ENCODE data around the gene CYB561D1. TPM values are rescaled to one million over a fixed set of nuclear protein-coding genes. Genes with fewer than 3 reads are reported as not detected.

The CYB561D1 gene
- total and polyA plus RNA-seq, 10 of the 15 experiments (the other 5 are each of a cell fraction or from before 2014, with no cell fraction given): 0.68 to 9.0 (median 3.3) TPM

DNA sequence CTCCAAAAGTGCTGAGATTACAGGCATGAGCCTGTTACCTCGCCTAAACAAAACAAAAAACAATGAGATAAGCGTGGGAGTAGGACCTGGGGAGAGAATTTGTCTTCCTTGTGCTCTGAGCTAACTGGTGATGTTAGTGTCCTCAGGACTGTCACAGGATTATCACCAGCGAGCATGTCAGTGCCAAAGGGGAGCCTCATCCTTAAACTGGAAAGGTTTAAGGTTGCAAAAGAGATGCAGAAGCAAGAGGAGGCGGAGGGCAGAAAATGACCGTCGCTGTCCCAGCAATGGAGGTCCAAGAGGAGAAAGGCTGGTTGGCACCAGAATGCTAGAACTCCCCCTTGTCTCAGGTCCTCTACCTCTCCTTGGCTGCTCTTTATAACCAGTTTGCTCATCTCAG, 23.6 kb upstream of the CYB561D1 start:
- FAIRE-seq: no peak
- H3K79me2 ChIP-seq (ENCODE audit: control insufficient read depth, insufficient read depth, low read length): no peaks in the 10 kb centered on the region
- H2AFZ ChIP-seq (ENCODE audit: control insufficient read depth, low read depth, low read length): no peak overlapping the region
- intact Hi-C loops (cut with micrococcal nuclease; ENCODE audit: unreplicated experiment): no loop called here
- ATAC-seq: no peak
- SMC1A ChIA-PET (ENCODE audit: uncharacterized antibody, unreplicated experiment): interaction anchor here (0.9 kb wide), 1 partner anchor 16 kb away, joined by 3 read pairs; no protein-coding TSS in a partner anchor
- RAD21 ChIA-PET (ENCODE audit: unreplicated experiment): no interaction called here
- no peaks in the 10 kb centered on the region for H3K4me1 ChIP-seq (ENCODE audit: control insufficient read depth, insufficient read depth, low read length)
- POLR2A ChIA-PET: interaction anchor here (0.6 kb wide), 1 partner anchor 13 kb away, joined by 3 read pairs; no protein-coding TSS in a partner anchor
- peaks cover 2 to 4% of the 10 kb centered on the region in 2 experiments; a peak in 3 of 4 replicates for H3K27me3 ChIP-seq (replicated peaks in 1 of 2; ENCODE audit: control insufficient read depth in 2 of 2, insufficient read depth in 2 of 2, low read length in 1 of 2)
- no peaks in the 10 kb centered on the region for H4K20me1 ChIP-seq (ENCODE audit: control insufficient read depth, insufficient read depth)
- H3K4me3 ChIP-seq: no peak overlapping the region
- H3K27ac ChIP-seq (ENCODE audit: control insufficient read depth, insufficient read depth): no peak overlapping the region
- no peaks in the 10 kb centered on the region for H3K36me3 ChIP-seq (ENCODE audit: control insufficient read depth in 2 of 2, insufficient read depth in 2 of 2, low read length in 1 of 2)
- H3K4me2 ChIP-seq (ENCODE audit: control insufficient read depth, insufficient read depth): no peak overlapping the region
- CTCF ChIA-PET: interaction anchor here (1.5 kb wide), 1 partner anchor 69 kb away, joined by 5 read pairs; no protein-coding TSS in a partner anchor
- no peaks in the 10 kb centered on the region for H3K9me3 ChIP-seq (replicated peaks; ENCODE audit: control insufficient read depth, insufficient read depth, low read length)
- in situ Hi-C loops (cut with MboI): no loop called here
- TF ChIP-seq NFXL1 (IDR thresholded peaks at IDR 0.05; ENCODE audit: borderline replicate concordance) (no peak), TCF7 (IDR thresholded peaks at IDR 0.05; ENCODE audit: borderline replicate concordance) (no peak), JUNB (IDR thresholded peaks at IDR 0.05) (no peak), ESRRA (IDR thresholded peaks at IDR 0.05; ENCODE audit: low read length) (no peak), TCF12 (IDR thresholded peaks at IDR 0.05; ENCODE audit: low read depth, low read length) (no peak), NFYB (IDR thresholded peaks at IDR 0.05; ENCODE audit: insufficient read depth, low read depth, low read length) (no peak), SUZ12 (IDR thresholded peaks at IDR 0.05; ENCODE audit: unreplicated experiment) (no peak)
- TF ChIP-seq, protein P1, sequence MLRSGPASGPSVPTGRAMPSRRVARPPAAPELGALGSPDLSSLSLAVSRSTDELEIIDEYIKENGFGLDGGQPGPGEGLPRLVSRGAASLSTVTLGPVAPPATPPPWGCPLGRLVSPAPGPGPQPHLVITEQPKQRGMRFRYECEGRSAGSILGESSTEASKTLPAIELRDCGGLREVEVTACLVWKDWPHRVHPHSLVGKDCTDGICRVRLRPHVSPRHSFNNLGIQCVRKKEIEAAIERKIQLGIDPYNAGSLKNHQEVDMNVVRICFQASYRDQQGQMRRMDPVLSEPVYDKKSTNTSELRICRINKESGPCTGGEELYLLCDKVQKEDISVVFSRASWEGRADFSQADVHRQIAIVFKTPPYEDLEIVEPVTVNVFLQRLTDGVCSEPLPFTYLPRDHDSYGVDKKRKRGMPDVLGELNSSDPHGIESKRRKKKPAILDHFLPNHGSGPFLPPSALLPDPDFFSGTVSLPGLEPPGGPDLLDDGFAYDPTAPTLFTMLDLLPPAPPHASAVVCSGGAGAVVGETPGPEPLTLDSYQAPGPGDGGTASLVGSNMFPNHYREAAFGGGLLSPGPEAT (IDR thresholded peaks at IDR 0.05; ENCODE audit: low read depth): no peak
- TF ChIP-seq, protein P2, sequence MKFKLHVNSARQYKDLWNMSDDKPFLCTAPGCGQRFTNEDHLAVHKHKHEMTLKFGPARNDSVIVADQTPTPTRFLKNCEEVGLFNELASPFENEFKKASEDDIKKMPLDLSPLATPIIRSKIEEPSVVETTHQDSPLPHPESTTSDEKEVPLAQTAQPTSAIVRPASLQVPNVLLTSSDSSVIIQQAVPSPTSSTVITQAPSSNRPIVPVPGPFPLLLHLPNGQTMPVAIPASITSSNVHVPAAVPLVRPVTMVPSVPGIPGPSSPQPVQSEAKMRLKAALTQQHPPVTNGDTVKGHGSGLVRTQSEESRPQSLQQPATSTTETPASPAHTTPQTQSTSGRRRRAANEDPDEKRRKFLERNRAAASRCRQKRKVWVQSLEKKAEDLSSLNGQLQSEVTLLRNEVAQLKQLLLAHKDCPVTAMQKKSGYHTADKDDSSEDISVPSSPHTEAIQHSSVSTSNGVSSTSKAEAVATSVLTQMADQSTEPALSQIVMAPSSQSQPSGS (IDR thresholded peaks at IDR 0.05; ENCODE audit: low read length): no peak
- BruUV-seq (replicated peaks): no TSS peak
- DNase-seq (ENCODE audit: low read depth, low spot score): no peak
- 5% methylated on average over 6 of the region's 6 CpGs for WGBS (ENCODE audit: insufficient coverage, insufficient replicate concordance, low lambda C conversion rate, missing lambda C conversion rate)
- no peak overlapping the region for H3K9ac ChIP-seq (ENCODE audit: control insufficient read depth, insufficient read depth, low read length)
